Measurements from ENCODE around the gene NKG7.

The NKG7 gene

DNA sequence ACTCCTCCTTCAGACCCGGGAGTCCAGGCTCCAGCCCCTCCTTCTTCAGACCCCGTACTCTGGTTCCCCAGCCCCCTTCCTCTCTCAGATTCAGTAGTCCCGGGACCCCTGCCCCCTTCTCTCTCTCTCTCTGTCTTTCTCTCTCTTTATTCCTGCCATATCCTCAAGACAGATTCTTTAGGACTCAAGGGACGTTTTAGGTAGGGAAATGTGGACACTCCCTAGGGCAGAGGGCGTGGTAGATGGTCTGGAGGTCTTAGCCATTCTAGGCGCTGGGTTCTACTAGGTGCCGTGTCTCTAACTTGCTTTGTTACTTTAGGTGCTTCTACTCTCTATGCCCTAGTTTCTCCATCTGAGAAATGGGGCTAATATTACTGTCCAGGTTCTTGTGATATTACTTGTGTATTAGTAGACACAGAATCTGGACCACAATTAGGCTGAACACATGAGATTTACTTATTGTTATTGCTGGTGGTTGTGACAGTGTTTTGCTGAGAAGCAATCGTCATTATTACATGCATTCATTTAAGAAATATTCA is 18.7 kb upstream of the NKG7 start:
- DNase-seq (ENCODE audit: low read depth in 2 of 2), result no peak

DNA sequence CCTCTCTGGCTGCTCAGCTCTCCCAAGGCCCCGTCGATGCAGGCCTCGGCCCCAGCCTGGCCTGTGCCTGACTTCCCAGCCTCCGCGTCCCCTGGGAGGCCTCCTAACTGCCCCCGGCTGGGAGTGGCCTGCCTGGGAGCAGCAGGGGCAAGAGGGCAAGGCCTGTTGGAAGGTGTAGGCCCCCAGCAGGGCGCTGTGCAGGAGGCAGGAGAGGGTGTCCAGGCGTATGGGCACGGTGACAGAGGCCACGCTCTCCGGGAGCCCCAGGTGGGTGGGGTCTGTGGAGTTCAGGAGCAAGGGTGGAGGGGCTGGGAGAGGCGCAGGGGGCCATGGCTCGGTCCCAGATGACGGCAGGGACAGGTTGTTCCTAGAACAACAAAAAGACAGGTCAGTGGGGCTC is 16.7 kb upstream of the NKG7 start:
- DNase-seq (ENCODE audit: low read depth in 2 of 2), result no peak

DNA sequence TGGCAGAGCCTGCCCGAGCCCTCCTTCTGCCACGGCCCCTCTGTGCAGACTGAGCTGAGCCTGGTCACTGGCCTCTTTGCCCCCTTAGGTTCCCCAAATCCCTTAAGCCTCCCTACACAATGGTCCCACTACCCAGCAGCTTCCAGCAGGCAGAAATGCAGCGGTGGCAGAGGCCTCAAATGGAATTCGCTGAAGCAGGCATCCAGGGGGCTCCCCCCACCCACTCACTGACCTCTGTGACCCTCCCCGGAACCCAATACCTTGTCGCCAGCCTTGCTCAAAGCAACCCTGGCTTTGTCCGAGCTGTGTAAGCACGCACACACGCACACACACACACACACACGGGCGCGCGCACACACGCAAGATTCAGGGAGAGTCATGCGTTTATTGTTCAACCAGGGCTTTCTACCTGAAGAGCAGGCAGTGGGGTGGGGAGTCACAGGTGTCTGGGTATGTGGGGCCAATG is 15.5 kb upstream of the NKG7 start, which contains the start of gene LIM2:
Gene LIM2 (minus strand): TSS at position 51 of the 466 bp plus-strand sequence. CDS start 531 bp downstream, outside the sequence.
- DNase-seq (ENCODE audit: low read depth in 2 of 2), result no peak

DNA sequence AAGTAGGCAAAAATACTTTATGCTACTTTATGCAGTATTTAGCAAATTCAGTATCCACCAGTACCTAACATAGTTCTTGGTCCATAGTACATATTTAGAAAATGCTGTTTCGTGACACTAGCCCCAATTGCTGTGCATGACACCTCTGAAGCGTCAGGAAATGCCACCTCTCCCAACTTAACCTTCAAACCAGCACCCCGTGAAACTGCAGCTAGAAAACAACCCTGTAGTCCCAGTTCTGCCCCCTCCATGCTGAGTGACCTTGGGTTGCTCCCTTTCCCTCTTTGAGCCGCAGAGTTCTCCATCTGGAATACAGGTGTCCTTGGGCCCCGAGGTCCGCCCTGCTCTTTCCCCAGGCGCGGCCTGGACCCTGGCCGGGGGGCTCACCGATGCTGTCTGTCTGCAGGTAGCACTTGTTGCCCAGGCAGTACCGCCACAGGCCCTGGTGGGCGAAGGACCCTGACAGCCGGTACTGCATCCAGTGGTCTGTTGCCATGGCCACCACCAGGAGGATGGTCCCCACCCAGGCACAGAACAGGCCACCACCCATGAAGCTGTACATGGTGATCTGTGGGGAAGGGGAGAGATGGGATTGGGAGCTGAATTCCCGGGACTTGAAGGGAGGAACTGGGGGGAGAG is 14.5 kb upstream of the NKG7 start:
- DNase-seq (ENCODE audit: low read depth in 2 of 2), result no peak

DNA sequence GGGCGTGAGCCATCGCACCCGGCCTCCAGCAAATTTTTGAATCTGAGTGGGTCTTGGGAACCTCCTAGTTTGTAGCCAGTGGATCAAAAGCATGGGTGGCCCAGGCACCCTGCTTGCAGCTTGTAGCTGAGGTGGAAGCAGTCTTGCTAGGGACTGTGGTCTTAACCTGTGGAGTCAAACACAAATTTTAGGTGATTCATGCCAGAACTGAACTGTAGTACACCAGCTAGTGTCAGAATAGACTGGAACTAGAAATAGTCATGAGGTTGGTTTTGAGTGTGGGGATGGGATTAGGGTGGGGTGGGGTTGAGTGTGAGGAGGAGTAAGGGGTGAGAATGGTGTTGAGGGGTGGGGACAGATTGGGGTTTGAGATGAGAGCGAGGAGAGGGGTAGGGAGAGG is 9.6 kb upstream of the NKG7 start:
- DNase-seq (ENCODE audit: low read depth in 2 of 2), result no peak

DNA sequence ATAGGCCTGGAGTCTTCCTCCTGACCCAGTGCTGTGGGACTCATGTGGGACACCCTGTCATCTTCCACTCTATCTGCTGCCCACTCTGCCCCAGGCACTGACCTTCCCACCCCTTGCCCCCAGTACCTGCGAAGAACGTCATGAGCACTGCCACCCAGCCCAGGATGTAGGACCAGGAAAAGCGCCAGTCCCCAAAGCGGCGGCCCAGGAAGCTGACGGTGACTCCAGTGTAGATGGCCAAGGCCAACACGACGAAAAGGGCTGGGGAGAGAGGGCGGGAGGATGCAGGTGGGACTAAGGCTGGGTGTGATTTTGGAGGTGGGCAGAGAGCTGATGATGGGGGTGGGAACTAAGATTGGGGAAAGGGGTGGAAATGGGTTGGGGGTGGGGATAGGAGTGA is 7.9 kb upstream of the NKG7 start:
- DNase-seq (ENCODE audit: low read depth in 2 of 2), result no peak

DNA sequence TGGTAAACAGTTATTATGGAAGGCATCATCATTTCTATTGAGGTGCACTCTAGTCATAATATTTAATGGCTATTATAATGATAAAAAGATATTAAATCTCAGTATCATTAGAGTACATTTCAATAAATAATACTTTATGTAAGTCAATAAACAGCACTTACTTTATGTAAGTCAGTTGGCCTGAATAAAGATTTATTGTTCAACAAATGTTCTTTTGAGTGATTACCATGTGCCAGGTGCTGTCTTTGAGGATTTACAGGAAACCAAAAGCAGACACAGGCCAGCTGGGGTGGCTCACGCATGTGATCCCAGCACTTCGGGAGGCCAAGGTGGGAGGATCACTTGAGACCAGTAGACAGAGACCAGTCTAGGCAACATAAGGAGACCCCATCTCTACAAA is 5.0 kb upstream of the NKG7 start:
- DNase-seq (ENCODE audit: low read depth in 2 of 2), result no peak

DNA sequence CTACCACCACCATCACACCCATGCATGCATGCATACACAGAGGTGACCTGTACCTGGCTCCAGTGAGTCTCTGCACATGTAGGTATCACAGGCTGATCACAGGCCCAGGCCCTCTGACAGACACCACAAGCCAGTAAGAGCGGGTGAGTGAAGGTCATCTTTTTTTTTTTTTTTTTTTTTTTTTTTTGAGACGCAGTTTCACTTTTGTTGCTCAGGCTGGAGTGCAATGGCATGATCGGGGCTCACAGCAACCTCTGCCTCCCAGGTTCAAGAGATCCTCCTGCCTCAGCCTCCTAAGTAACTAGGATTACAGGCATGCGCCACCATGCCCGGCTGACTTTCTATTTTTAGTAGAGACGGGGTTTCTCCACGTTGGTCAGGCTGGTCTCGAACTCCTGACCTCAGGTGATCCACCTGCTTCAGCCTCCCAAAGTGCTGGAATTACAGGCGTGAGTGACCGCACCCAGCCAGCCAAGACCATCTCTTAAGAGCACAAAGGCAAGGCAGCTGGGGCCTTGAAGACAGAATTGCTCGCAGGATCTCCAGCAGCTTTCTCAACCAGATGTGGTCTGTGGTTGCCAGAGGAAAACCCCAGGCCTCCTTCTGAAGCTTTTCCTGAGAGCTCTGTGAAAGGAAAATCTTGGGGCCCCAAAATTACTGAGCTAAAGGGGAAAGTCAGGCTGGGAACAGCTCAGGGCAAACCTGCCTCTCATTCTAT is 3.2 kb upstream of the NKG7 start:
- DNase-seq (ENCODE audit: low read depth in 2 of 2), result no peak

DNA sequence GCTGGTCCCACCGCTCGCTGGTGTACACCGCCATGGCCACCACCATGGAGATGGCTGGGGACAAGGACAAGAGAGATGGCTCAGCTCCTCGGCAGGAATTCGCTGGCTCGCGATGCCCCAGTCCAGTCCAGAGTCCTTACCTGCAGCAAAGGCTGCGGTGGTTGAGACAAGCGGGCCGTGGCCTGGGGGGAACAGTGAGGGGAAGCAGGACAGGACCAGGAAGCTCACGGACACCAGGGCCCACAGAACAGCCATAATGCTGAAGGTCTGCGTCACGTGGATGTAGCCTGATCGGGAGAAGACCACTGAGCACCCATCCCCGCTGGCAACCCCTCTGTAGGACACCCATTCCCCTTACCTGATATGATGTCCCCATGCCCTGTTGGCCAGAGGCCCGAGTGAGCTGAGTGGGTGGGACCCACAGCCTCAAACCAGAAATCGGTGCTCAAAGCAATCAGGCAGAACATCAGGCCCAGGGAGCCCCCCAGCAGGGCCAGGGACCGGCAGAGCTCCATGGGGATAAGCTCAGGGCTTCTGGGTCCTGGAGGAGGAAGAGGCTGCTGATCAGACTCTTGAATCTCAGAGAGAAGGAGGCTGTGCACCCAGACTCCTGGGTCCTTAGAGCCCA is 319 bp downstream of the NKG7 start:
- DNase-seq (ENCODE audit: low read depth in 2 of 2), result no peak

DNA sequence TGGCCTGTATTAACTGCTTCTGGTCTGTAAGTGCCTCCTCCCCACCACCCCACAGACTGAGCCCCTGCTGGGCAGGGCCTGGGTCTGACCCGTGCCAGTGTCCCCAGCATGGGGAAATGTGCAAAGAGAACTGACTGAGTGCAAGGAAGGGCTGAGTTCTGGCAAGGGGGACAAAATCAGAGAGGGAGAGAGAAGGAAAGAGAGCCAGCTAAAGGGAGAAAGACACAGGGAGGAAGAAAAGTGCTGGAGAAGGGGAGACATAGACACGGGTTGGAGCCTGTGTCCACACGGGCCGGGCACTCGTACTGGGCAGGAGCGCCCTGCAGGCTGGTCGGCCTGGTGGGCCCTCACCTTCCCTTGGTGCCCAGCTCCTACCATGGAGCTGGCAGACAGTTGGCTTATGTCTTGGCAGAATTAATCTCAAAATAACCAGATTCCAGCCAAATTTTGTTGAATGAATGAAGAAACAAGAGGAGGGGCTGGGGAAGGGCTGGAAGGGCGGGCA is 1.2 kb downstream of the NKG7 start:
- DNase-seq (ENCODE audit: low read depth in 2 of 2), result no peak

DNA sequence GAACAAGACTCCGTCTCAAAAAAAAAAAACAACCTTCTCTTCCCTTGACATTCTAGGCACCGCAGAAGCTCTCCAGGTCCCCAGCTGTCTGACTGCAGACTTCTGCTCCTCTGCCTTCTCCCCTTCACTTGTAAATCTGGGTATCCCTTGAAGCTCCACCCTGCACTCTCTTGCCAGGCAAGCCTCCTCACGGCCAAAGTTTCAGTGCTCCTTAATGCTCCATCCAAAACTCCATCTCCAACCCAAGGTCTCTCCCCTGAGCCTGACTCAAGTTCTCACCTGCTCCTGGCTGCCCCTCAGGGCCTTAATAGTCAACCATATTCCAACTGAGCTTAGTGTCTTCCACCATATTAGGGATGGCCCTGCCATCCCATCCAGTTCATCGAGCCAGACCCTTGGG is 2.2 kb downstream of the NKG7 start:
- no peak for DNase-seq (ENCODE audit: low read depth in 2 of 2)

DNA sequence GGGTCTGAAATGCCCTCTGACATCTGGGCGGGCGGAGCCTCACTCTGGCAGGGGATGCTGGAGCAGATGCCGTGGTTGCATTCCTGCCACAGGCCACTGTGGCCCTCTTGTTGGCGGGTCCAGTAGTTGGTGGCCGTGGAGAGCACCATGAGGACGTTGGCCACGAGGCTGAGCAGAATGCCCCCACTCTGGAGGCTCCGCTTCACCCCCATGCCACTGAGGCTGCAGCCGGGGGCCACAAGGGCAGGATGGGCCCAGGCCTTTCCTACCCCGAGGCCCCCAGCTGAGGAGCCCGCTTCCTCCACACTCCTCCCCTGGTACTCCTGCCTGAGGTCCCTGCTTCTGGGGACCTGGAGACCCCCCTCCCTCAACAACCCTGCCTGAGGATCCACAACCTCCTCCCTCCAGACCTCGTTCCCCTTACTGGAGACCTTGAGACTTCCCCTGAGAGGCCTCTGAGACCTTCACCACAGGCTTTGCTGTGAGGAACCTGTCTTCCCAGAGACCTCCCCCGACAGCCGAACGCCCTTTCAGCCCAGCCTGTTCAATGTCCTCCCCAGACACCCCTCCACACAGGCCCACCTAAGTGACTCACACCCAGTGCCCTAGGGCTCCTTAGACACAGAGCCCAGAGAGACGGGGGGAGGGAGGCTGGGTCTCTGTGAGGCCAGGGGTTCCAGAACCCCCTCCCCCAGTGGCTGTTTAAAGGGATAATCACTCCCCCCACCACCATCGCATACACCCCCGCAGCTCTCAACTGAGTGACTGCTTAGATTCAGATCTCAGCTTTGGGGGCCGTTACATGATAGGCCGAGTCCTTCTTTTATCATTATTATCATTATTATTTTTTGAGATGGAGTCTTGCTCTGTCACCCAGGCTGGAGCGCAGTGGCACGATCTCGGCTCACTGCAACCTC is 3.8 kb downstream of the NKG7 start, which contains the start of gene CLDND2:
Gene CLDND2 (minus strand): TSS at position 638 of the 917 bp plus-strand sequence. CDS start 426 bp downstream, at position 212.
- peak in 1 of 2 donors; percentile 58 for DNase-seq (ENCODE audit: low read depth in 2 of 2)

DNA sequence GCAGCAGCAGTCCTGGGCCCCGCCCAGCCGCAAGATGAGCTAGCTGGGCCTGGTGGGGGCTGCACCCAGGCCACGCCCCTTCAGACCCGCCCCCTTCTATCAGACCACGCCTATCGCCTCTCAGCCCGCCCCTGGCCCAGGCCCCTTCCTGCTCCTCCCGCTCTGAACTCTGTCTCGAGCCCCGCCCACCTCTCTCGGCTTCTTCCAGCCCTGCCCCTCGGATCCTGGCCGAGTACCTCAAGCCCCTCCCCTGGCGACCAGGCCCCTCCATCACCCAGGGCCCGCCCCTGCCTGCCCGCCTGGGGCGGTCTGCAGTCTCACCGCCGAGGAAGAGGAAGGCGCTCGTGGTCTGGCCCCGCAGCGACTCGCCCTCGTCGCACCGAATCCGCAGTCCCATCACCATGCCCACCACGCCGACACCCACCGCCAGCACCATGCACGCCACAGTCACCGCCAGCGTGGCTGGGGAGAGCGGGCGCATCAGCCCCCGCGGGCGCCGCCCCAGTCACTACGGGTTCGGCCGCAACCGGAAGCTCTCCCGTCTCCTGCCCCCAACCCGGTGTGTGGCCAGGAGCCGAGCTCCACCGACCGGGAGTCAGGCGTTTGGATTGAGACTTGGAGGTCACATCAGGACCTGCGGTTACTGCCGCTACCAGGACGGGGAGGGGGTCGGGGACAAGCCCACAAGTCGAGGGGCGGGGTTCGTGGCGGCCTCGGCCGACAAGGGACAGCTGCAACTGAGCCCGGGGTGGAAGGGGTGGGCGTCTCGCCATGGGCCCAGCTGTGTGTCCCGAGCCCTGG is 4.7 kb downstream of the NKG7 start:
- peak; percentile 96 to 97 for DNase-seq (ENCODE audit: low read depth in 2 of 2)

DNA sequence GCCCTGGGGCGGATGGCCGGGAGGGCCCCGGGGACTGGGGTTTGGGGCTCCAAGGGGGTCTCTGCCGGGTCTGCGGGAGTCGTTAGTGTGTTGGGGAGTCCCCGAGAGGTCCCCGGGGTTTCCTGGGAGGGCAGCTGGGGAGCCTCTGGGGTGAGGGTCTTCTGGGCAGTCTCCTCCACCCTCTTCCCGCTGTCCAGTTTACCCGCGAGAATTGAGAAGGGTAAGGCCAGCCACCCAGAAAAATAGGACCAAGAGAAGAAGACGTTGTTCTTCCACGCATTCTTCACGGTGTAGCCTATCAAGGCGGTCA is 5.2 kb downstream of the NKG7 start:
- DNase-seq (ENCODE audit: low read depth in 2 of 2), result no peak

DNA sequence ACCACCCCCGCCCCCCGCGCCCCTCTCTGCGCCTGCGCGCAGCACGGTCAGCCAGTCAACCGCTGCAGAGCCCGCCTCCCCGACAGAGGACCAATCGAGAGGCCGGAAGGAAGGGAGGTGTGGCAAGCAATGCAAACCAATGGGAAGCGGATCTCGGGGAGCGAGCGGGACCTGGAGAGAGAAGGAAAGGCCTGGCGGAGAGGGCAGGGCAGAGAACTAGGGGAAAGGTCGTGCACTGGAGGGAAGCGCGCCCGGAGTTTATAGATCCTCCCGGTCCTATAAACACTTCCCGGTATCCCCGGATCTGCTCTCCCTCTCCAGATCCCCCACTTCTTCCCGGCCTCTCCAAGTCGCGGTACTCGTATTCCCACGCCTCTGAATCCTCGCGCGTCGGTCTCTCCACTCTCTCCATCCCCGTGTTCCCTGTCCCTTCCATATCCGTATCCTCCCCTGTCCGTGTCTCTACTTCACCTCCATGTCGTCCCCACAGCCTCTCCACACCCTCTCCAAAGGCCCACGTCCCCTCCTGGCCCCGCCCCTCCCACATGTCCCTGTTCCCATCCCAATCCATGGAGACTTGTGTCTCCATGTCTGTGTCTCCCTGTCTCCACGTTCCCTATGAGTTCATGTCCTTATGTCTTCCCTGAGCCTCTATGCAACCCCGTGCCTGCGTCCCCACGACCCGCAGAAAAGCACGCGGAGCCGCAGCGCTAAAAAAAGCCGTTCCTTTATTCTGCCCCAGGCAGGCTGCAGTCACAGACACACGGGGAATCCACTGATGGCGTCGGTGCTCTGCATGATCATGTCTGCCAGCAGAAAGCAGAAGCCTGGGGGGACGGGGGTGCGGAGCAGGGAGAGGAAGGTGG is 5.8 kb downstream of the NKG7 start:
- peak; percentile 88 to 92 for DNase-seq (ENCODE audit: low read depth in 2 of 2)

DNA sequence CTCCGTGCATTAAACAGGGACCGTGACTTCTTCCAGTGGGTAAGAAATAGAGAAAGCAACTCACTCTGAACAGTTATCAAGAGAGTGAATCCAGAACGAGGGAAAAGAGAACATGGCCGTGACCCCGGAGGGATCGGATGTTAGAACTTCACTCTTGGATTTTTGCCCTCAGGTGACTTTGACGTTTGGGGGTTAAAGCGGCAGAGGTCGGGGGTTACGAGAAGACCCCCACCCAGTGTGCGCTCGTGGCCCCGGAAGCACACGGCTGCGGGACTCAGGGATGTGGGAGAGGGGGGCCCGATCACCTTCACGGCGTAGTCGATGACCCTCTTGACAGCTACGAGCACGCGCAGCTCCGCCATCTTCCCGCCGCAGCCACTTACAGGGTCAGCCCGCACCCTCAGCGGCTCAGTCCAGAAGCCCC is 6.5 kb downstream of the NKG7 start, which contains the start of gene ETFB:
Gene ETFB (minus strand): TSS at position 424 of the 424 bp plus-strand sequence. CDS start 62 bp downstream, at position 362.
- DNase-seq (ENCODE audit: low read depth in 2 of 2), result no peak

DNA sequence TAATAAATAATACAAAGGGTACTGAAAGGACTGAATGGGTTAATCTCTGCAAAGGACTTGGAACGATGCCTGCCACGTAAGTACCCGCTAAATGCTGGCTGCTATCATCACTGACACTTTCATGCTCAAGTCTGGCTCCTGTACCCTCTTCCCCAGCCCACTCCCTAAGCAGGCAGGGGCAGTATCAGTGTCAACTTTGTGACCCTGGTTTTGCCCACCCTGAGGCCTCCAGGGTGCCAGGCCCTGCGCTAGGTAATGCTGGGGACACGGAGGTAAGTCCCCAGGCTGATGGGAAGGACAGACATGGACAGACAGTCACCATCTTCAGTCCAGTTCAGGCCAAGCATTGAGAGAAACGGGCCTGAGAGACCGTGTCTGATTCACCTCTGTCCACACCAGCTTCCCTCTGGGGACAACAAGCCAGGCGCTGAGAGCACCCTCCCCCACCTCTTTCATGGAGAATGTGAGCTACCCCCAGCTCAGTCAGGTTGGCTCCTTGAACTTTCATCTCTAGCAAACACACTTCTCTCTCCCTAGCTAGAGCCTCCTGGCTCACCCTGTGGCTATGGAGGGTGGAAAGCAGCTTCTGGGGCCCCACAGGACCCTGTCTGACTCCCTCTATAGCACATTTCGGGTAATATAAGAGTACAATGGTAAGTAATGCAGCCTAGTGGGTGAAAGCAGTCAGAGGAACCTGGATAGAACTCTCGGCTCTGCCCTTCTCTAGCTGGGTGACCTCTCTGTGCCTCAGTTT is 7.1 kb downstream of the NKG7 start:
- no peak for DNase-seq (ENCODE audit: low read depth in 2 of 2)

DNA sequence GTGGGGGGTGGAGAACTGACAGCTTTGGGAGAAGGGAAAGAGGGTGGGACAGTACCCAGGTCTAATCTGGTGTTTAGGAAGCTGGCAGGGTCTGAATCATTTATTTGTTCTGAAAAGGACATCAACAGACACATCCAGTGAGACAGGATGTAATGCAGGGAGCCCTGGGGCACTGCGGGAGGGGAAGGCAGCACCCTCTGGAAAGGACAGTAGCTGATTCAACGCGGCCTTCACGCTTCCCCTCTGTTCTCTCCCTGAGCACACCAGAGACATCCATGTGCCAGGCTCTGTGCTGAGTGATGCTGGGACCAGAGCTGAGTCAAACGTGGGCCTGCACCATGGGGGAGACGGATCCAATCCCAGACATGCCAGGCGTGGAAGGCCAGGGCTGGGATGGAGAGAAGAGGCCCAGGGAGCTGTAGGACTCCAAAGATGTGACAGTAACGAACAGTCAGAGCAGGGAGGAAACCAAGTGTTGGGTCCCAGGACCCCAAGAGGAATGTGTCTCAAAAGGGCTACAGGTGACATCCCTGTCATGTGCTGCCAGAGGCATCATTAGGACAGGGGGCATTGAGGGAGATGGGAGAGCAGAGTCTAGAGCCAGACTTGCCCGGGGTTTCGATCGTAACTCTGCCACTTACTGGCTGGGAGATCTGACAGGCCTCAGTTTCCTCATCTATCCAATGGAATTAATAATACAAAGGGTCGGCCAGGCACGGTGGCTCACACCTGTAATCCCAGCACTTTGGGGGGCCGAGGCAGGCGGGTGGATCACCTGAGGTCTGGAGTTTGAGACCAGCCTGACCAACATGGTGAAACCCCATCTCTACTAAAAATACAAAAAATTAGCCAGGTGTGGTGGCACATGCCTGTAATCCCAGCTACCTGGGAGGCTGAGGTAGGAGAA is 8.0 kb downstream of the NKG7 start:
- DNase-seq (ENCODE audit: low read depth in 2 of 2), result no peak

All from stimulated activated CD8-positive, alpha-beta memory T cell treated with anti-CD3 and anti-CD28 coated beads, Interleukin-7, amount 100 ng/mL, for 4 hours (primary cell).